Measurements from ENCODE around the gene SLC26A11. TPM values are rescaled to one million over a fixed set of nuclear protein-coding genes. Genes with fewer than 3 reads are reported as not detected.

Gene SLC26A11
- total and polyA plus RNA-seq, 7 donors: 2.3 to 14.5 (median 9.3) TPM

GRCh38 chr17:80204626-80205468, 15.4 kb upstream of the SLC26A11 start:
- no peaks in the 10 kb centered on the region for H3K4me1 ChIP-seq
- intact Hi-C loops (cut with DNase I): no loop called here
- no peak overlapping the region for H3K27ac ChIP-seq
- no peaks in the 10 kb centered on the region for H3K9me3 ChIP-seq
- no peak overlapping the region for H3K4me3 ChIP-seq
- DNase-seq: no peak
- TF ChIP-seq POLR2AphosphoS5 (IDR thresholded peaks at IDR 0.05) (no peak), CTCF (IDR thresholded peaks at IDR 0.05) (no peak), EP300 (IDR thresholded peaks at IDR 0.05) (no peak), POLR2A (IDR thresholded peaks at IDR 0.05) (no peak)
- H3K27me3 ChIP-seq: no peaks in the 10 kb centered on the region
- WGBS, 2 donors: 82 to 87% methylated on average over 19 of the region's 19 CpGs
- H3K36me3 ChIP-seq: peaks cover 0 to 15% (median 2%) of the 10 kb centered on the region in 4 donors

GRCh38 chr17:80205811-80206210, 14.4 kb upstream of the SLC26A11 start:
- TF ChIP-seq CTCF (IDR thresholded peaks at IDR 0.05): no peak
- TF ChIP-seq POLR2A (IDR thresholded peaks at IDR 0.05): no peak
- no peak for TF ChIP-seq EP300 (IDR thresholded peaks at IDR 0.05)
- no peak for TF ChIP-seq POLR2AphosphoS5 (IDR thresholded peaks at IDR 0.05)
- intact Hi-C loops (cut with DNase I): no loop called here
- 93 to 94% methylated on average over 13 of the region's 13 CpGs for WGBS, 2 donors

DNA sequence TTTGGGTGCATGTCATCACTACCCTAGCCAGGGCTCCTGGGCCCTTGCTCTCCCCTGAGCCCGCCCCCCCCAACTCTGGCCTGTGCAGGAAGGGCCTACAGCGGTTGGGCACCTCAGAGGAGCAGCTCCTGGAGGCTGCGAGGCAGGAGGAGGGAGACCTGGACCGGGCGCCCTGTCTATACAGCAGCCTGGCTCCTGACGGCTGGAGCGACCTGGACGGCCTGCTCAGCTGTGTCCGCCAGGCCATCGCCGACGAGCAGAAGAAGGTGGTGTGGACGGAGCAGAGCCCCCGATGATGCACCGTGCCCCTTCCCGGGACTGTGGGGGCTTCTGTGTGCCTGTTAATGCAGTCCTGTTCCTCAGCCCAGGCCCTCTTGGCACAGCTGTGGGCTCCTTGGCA, 12.2 kb upstream of the SLC26A11 start:
- Histone ChIP-seq H3K4me3 (no peak overlapping the region), H3K27ac (no peak overlapping the region), H3K9me3 (no peaks in the 10 kb centered on the region), H3K4me1 (no peaks in the 10 kb centered on the region), H3K27me3 (no peaks in the 10 kb centered on the region), H3K36me3 (peaks cover 4 to 47% (median 19%) of the 10 kb centered on the region in 4 donors)
- no peak for DNase-seq
- intact Hi-C loops (cut with DNase I): no loop called here
- WGBS, 2 donors: 94 to 97% methylated on average over 16 of the region's 16 CpGs
- TF ChIP-seq POLR2A (IDR thresholded peaks at IDR 0.05) (no peak), POLR2AphosphoS5 (IDR thresholded peaks at IDR 0.05) (no peak), EP300 (IDR thresholded peaks at IDR 0.05) (no peak), CTCF (IDR thresholded peaks at IDR 0.05) (no peak)

More at GRCh38 chr17:80205811-80206210, 14.4 kb upstream of the SLC26A11 start:
- H3K9me3 ChIP-seq: no peaks in the 10 kb centered on the region
- DNase-seq: no peak
- H3K4me1 ChIP-seq: no peaks in the 10 kb centered on the region
- no peaks in the 10 kb centered on the region for H3K27me3 ChIP-seq
- no peak overlapping the region for H3K27ac ChIP-seq
- no peak overlapping the region for H3K4me3 ChIP-seq
- peaks cover 0 to 25% (median 9%) of the 10 kb centered on the region in 4 donors for H3K36me3 ChIP-seq

GRCh38 chr17:80209765-80210164, 10.5 kb upstream of the SLC26A11 start:
- Histone ChIP-seq H3K9me3 (no peaks in the 10 kb centered on the region), H3K4me1 (no peaks in the 10 kb centered on the region), H3K4me3 (no peak overlapping the region), H3K27me3 (no peaks in the 10 kb centered on the region), H3K36me3 (peaks cover 4 to 59% (median 25%) of the 10 kb centered on the region in 4 donors), H3K27ac (no peak overlapping the region)
- intact Hi-C loops (cut with DNase I): no loop called here
- no peak for DNase-seq
- 89 to 96% methylated on average over 12 of the region's 12 CpGs for WGBS, 2 donors
- TF ChIP-seq POLR2A (IDR thresholded peaks at IDR 0.05) (no peak), CTCF (IDR thresholded peaks at IDR 0.05) (no peak), EP300 (IDR thresholded peaks at IDR 0.05) (no peak), POLR2AphosphoS5 (IDR thresholded peaks at IDR 0.05) (no peak)
